ENCODE results near the gene SLC47A2.

- TF ChIP-seq EZH2 (IDR thresholded peaks at IDR 0.05; ENCODE audit: low read length, missing control alignments), result no peak
- TF ChIP-seq, protein P1, sequence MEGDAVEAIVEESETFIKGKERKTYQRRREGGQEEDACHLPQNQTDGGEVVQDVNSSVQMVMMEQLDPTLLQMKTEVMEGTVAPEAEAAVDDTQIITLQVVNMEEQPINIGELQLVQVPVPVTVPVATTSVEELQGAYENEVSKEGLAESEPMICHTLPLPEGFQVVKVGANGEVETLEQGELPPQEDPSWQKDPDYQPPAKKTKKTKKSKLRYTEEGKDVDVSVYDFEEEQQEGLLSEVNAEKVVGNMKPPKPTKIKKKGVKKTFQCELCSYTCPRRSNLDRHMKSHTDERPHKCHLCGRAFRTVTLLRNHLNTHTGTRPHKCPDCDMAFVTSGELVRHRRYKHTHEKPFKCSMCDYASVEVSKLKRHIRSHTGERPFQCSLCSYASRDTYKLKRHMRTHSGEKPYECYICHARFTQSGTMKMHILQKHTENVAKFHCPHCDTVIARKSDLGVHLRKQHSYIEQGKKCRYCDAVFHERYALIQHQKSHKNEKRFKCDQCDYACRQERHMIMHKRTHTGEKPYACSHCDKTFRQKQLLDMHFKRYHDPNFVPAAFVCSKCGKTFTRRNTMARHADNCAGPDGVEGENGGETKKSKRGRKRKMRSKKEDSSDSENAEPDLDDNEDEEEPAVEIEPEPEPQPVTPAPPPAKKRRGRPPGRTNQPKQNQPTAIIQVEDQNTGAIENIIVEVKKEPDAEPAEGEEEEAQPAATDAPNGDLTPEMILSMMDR (conservative IDR thresholded peaks at IDR 0.05 in 1 of 2, IDR thresholded peaks at IDR 0.05 in 1 of 2; ENCODE audit: low read depth in 1 of 2, low read length in 2 of 2), result no peak
Observed at GRCh38 chr17:19757536-19758180, 41.3 kb upstream of the SLC47A2 start.
